NOMO-1 (cell line): Measurements from ENCODE around the gene TADA2B.
A peak's percentile ranks its signal among the peaks of the same experiment; 100 is the strongest.

Experiments
- DNase-seq, 2 experiments: peaks; one replicate each; lab custom pipeline; 2025; ENCODE audit not compliant: unreplicated experiment in 2 of 2; lab: John Stamatoyannopoulos, UW

TADA2B gene

GRCh38 chr4:7034262-7035081 is 8.7 kb upstream of the TADA2B start:
- DNase-seq = no peak

DNA sequence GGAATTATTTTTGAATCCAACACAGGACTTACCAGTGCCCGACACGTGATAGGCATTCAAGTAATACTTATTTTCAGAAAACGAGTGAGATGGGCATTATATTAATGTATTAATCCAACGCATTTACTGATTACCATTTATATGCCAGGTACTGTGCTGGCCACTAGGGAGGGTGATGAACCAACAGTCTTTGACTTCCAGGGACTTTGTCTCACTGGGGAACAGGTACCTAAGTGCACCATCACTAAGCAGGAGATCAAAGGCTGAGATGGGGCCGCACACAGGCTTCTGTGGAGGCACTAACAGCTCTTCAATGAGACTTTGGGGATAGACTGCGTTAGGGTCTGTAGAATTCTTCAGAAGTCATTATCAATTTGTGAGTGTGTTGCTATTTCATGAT is 5.7 kb upstream of the TADA2B start:
- no peak for DNase-seq

DNA sequence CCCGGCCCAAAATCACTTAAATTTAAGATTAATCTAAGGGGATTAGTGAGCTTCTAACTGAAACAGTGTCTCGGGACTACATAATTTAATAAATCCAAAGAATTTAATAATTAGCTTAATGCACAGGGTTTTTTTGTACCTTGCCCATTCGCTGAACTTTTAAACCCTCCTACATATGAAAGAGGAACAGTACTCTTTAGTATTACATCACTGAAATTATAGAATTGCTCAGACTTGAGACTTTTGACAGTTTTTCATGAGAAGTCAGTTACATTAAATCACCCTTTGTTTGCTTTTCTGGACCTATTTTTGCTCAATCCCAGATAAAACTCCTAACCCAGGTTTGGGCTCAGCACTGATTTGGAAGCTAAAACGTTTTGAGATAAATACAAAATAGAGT is 2.4 kb upstream of the TADA2B start:
- DNase-seq = peak; percentile 29 to 76

- no peak for DNase-seq
Observed at GRCh38 chr4:7041246-7041645, 1.9 kb upstream of the TADA2B start.

- DNase-seq = no peak
Observed at GRCh38 chr4:7041801-7042502, 1.2 kb upstream of the TADA2B start.

DNA sequence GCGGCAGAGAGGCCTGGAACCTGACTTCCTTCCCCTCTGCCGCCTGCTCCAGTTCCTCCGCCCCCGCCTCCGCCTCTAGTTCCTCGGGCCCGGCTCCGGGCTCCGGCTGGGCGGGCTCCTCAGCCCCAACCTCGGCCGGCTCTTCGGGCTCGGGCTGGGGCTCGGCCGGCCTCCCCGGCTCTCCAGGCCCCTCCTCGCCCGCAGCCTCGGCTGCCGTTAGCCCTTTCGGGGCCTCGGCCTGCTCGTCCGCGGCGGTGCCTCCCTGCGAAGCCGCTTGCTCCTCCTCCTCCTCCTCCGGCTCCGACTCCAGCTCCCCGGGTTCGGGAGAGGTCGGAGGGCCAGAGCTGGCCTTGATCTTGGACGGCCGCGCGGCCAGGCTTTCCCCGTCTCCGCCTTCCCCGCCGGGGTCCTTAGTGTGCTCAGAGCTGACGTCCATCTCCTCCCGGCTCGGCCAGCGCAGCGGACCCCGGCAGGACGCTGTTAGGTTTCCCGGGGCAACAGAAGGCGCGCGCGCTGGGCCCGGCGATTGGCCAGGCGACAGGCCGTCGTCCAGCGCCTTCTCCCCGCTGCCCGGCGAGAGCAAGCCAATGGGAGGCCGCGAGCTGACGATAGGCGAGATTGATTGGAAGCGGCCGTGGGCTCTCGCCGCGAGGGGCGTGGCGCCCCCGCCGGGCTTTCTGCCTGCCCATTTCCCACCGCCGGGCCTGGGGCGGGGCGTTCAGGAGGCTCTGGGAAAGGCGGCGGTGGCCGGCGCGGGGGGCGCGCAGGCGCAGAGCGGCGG is 479 bp upstream of the TADA2B start:
- peak; percentile 97 to 98 for DNase-seq

GRCh38 chr4:7044137-7044930 is 1.2 kb downstream of the TADA2B start:
- no peak for DNase-seq

- DNase-seq = no peak
Observed at GRCh38 chr4:7045553-7045952, 2.4 kb downstream of the TADA2B start.

GRCh38 chr4:7045961-7046921 is 3.1 kb downstream of the TADA2B start:
- no peak for DNase-seq

- DNase-seq = no peak
Observed at GRCh38 chr4:7046971-7047370, 3.8 kb downstream of the TADA2B start.

DNA sequence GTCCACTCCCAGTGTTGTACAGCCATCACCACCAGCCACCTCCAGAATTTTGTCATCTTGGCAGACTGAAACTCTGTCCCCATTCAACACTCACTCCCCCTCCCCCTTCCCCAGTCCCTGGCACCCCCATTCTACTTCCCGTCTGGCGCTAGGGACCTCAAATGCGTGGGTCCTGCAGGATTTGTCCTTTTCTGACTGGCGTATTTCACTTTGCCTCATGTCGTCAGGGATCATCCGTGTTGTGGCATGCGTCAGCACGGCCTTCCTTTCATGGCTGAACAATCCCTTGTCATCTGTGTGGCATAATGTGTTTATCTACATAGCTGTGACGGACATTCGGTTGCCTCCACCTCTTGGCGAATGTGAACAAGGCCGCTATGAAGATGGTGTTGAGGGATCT is 5.5 kb downstream of the TADA2B start:
- DNase-seq = no peak

DNA sequence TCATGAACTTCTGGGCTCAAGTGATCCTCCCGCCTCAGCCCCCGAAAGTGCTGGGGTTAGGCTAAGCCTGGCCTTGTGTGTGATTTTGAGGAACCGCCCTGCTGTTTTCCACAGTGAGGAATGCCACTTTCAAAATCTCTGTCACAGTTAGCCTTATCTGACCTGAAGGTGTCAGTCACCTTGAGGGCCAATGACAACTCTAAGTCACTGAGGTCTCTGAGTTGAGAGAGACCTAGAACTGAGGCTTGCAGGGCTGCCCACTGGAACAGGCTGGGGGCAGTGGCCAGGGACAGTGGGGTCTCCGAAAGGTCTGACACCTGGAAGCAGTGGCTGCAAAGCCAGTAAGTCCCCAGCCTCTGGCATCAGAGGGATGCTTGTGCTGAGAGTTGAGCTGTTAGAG is 6.1 kb downstream of the TADA2B start:
- DNase-seq = no peak

GRCh38 chr4:7049739-7050138 is 6.6 kb downstream of the TADA2B start:
- no peak for DNase-seq

DNA sequence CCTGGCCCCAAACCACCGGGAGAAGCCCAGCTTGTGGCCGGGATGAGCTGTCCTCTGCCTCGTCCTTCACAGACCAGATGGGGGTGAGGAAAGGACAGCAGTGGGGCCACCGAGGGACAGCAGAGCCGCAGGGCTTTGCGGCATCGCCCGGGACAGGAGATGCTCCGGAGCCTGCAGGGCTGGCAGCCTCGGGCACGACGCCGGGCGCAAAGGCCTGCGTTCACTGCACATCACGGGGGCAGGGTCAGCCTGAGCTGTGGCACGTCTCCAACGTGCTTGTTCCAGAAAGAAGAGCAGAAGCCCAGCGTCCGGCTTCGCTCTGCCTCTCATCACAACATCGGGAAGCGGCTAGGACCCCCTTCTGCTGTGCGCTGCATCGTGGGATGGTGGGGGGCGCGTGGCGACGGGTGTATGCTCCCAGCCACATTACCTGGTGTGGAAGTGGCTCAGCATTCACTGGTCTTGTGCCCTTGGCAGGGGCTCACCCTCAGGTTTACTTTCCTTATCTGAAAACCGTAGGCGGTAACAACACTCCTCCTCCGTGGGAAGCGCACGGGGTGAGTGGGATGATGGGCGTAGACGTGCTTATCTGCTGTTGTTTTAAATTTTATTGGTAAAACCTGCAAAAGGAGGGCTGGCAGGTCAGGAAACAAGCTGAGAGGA is 7.4 kb downstream of the TADA2B start:
- DNase-seq = no peak

- no peak for DNase-seq
Observed at GRCh38 chr4:7051144-7051495, 7.9 kb downstream of the TADA2B start.

GRCh38 chr4:7051905-7052304 is 8.7 kb downstream of the TADA2B start:
- no peak for DNase-seq

DNA sequence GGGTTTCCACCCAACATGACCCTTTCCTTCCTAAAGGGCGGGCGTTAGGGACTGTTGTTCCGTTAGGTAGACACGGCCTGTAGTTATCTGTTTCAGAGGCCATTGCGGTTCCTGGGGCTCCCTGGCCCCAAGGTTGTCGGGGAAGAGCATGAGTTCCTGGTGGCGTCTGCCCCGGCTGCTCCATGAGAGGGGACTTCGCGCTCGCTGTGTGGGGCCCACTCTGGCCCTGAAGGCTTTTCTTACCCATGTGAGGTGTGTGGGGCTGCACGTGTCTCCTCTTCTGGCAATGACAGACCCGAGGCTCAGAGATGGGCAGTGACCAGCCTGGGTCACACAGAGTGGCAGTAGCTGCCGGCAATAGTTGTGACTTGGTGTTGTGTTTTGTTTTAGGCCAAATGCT is 9.1 kb downstream of the TADA2B start:
- no peak for DNase-seq

- peak; percentile 92 to 93 for DNase-seq
Observed at GRCh38 chr4:7052923-7053715, 9.9 kb downstream of the TADA2B start.
